K562 (cell line): Measurements from ENCODE around the gene SP2. TPM values are rescaled to one million over a fixed set of nuclear protein-coding genes. Genes with fewer than 3 reads are reported as not detected.

Source experiments
- ATF7 ChIP-seq: fragments of 450-650 bp; IDR thresholded peaks from 2 replicates; pipeline ENCODE4 v1.7.1; 2014; ENCODE audit warnings: mild to moderate bottlenecking, moderate library complexity
- CTCF ChIP-seq, 3 experiments: IDR thresholded peaks in 2 of 3; conservative IDR thresholded peaks in 1 of 3; 2 replicates each; pipeline ENCODE4 v1.5.1; 2011 to 2012; ENCODE audit warnings: low read length in 3 of 3, mild to moderate bottlenecking in 3 of 3, control low read depth in 2 of 3, improper control_type of control experiment in 1 of 3, inconsistent platforms in 1 of 3, low read depth in 1 of 3, mixed read lengths in 1 of 3, moderate library complexity in 1 of 3; ENCODE audit not compliant: insufficient read depth in 2 of 3
- GABPA ChIP-seq: fragments of 200-800 bp; sonication (Bioruptor generic); conservative IDR thresholded peaks from 2 replicates; pipeline ENCODE4 v1.6.1; 2016; ENCODE audit warnings: low read depth, missing genetic modification characterization, missing compliant biosample characterization
- HDAC6 ChIP-seq: IDR thresholded peaks from 2 replicates; pipeline ENCODE4 v1.6.1; 2012; ENCODE audit warnings: low read depth, mild to moderate bottlenecking, control low read depth, inconsistent platforms, low read length, moderate library complexity
- JUNB ChIP-seq: fragments of 450-650 bp; formaldehyde crosslinking; conservative IDR thresholded peaks from 2 replicates; pipeline ENCODE4 v1.4.0; 2020; ENCODE audit warnings: mild to moderate bottlenecking
- MYBL2 ChIP-seq, 2 experiments: fragments of 450-650 bp in 1 of 2; sonication (generic) in 1 of 2; formaldehyde crosslinking in 1 of 2; IDR thresholded peaks; 2 replicates each; pipeline versions ENCODE4 v1.6.1 to v1.8.1; 2017 to 2022; ENCODE audit warnings: borderline replicate concordance in 1 of 2, inconsistent platforms in 1 of 2, low read depth in 1 of 2, mild to moderate bottlenecking in 1 of 2, missing genetic modification reagents in 1 of 2, moderate library complexity in 1 of 2
- NR0B1 ChIP-seq: fragments of 450-650 bp; IDR thresholded peaks from one replicate; pipeline ENCODE4 v1.6.1; 2018; ENCODE audit warnings: mild to moderate bottlenecking, moderate library complexity; ENCODE audit not compliant: partially characterized antibody
- SMARCA5 ChIP-seq: fragments of 450-650 bp; IDR thresholded peaks from 2 replicates; pipeline ENCODE4 v1.6.1; 2016
- WHSC1 ChIP-seq: IDR thresholded peaks from one replicate; pipeline ENCODE4 v1.6.1; 2012; ENCODE audit warnings: low read length, control low read depth, inconsistent platforms
- ZNF584 ChIP-seq: fragments of 200-800 bp; sonication (Bioruptor generic); IDR thresholded peaks from 2 replicates; pipeline ENCODE4 v1.6.1; 2016; ENCODE audit warnings: low read depth, mild to moderate bottlenecking, missing genetic modification characterization, missing compliant biosample characterization
- polyA plus RNA-seq, 8 experiments: library from polyadenylated mRNA; depleted of rRNA in 4 of 8; stranded (reverse) in 5 of 8; unstranded in 3 of 8; fragments of >200 nt; fragmentation: Nextera tagmentation in 2 of 8; fragmentation: Illumina TruSeq in 1 of 8; extraction: Ambion mirVana in 2 of 8; extraction: Trizol in 1 of 8; gene quantifications; 2 replicates each; pipeline versions ENCODE4 v1.2.1 to v1.2.3, GENCODE V29; 2011 to 2014; ENCODE audit warnings: inconsistent platforms in 1 of 8, missing spikeins in 1 of 8
- total RNA-seq, 7 experiments: library from RNA; depleted of rRNA in 6 of 7; stranded (reverse); fragments of >200 nt in 6 of 7; fragmentation: Illumina TruSeq in 2 of 7; extraction: Trizol in 2 of 7; gene quantifications; 2 replicates each; pipeline versions ENCODE4 v1.2.1 to v1.2.3, GENCODE V29; 2011 to 2021; ENCODE audit warnings: low replicate concordance in 1 of 7
- TF ChIP-seq, protein P1 (sequence below): fragments of 200-800 bp; sonication (Bioruptor generic); IDR thresholded peaks from 2 replicates; pipeline ENCODE4 v1.6.1; 2017; ENCODE audit warnings: missing genetic modification characterization, missing compliant biosample characterization
- TF ChIP-seq, protein P2 (sequence below), 2 experiments: fragments of 200-800 bp in 1 of 2; sonication (Bioruptor generic) in 1 of 2; sonication (generic) in 1 of 2; formaldehyde crosslinking in 1 of 2; IDR thresholded peaks in 1 of 2; conservative IDR thresholded peaks in 1 of 2; 2 replicates each; pipeline versions ENCODE4 v1.5.0 to v1.6.1; 2016 to 2020; ENCODE audit warnings: missing compliant biosample characterization in 1 of 2, missing genetic modification characterization in 1 of 2, missing genetic modification reagents in 1 of 2
- TF ChIP-seq, protein P3 (sequence below): fragments of 150-350 bp; conservative IDR thresholded peaks from 2 replicates; pipeline ENCODE4 v1.6.1; 2014; ENCODE audit warnings: low read length

The SP2 gene
- total and polyA plus RNA-seq, 9 of the 15 experiments (the other 6 are each of a cell fraction or from before 2014, with no cell fraction given): 0.77 to 22.3 (median 2.3) TPM

- TF ChIP-seq, protein P1, sequence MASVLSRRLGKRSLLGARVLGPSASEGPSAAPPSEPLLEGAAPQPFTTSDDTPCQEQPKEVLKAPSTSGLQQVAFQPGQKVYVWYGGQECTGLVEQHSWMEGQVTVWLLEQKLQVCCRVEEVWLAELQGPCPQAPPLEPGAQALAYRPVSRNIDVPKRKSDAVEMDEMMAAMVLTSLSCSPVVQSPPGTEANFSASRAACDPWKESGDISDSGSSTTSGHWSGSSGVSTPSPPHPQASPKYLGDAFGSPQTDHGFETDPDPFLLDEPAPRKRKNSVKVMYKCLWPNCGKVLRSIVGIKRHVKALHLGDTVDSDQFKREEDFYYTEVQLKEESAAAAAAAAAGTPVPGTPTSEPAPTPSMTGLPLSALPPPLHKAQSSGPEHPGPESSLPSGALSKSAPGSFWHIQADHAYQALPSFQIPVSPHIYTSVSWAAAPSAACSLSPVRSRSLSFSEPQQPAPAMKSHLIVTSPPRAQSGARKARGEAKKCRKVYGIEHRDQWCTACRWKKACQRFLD: no peak
- TF ChIP-seq GABPA (tag) (no peak), WHSC1 (no peak), MYBL2 (IDR thresholded peaks at IDR 0.05; ENCODE audit: low read depth) (no peak), MYBL2 (CRISPR knock-in tag; IDR thresholded peaks at IDR 0.05; ENCODE audit: borderline replicate concordance) (no peak), ZNF584 (CRISPR knock-in tag) (no peak), HDAC6 (no peak), ATF7 (peak; percentile 36; the same call in 1 of the 2 replicates), SMARCA5 (no peak), CTCF (IDR thresholded peaks at IDR 0.05 in 2 of 3, conservative IDR thresholded peaks at IDR 0.05 in 1 of 3; ENCODE audit: insufficient read depth in 2 of 3, low read depth in 1 of 3, low read length in 3 of 3) (peak; percentile 93 to 97 (median 96)), JUNB (CRISPR knock-in tag) (no peak), NR0B1 (no peak)
- TF ChIP-seq, protein P2, sequence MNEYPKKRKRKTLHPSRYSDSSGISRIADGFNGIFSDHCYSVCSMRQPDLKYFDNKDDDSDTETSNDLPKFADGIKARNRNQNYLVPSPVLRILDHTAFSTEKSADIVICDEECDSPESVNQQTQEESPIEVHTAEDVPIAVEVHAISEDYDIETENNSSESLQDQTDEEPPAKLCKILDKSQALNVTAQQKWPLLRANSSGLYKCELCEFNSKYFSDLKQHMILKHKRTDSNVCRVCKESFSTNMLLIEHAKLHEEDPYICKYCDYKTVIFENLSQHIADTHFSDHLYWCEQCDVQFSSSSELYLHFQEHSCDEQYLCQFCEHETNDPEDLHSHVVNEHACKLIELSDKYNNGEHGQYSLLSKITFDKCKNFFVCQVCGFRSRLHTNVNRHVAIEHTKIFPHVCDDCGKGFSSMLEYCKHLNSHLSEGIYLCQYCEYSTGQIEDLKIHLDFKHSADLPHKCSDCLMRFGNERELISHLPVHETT (CRISPR knock-in tag; conservative IDR thresholded peaks at IDR 0.05 in 1 of 2, IDR thresholded peaks at IDR 0.05 in 1 of 2): no peak
- TF ChIP-seq, protein P3, sequence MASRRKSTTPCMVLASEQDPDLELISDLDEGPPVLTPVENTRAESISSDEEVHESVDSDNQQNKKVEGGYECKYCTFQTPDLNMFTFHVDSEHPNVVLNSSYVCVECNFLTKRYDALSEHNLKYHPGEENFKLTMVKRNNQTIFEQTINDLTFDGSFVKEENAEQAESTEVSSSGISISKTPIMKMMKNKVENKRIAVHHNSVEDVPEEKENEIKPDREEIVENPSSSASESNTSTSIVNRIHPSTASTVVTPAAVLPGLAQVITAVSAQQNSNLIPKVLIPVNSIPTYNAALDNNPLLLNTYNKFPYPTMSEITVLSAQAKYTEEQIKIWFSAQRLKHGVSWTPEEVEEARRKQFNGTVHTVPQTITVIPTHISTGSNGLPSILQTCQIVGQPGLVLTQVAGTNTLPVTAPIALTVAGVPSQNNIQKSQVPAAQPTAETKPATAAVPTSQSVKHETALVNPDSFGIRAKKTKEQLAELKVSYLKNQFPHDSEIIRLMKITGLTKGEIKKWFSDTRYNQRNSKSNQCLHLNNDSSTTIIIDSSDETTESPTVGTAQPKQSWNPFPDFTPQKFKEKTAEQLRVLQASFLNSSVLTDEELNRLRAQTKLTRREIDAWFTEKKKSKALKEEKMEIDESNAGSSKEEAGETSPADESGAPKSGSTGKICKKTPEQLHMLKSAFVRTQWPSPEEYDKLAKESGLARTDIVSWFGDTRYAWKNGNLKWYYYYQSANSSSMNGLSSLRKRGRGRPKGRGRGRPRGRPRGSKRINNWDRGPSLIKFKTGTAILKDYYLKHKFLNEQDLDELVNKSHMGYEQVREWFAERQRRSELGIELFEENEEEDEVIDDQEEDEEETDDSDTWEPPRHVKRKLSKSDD: no peak
Measured at GRCh38 chr17:47889734-47890529, 6.1 kb upstream of the SP2 start (continued).
